ENCODE measurements around the gene CRTC1.
A peak's percentile ranks its signal among the peaks of the same experiment; 100 is the strongest.
"Not testable (repeated sequence)": the region's sequence is repeated elsewhere in the genome, so short reads cannot be mapped to it uniquely, and the experiment has no call there.

CRTC1 gene

GRCh38 chr19:18815673-18816072, 132.2 kb downstream of the CRTC1 start:
- DNase-seq, result no peak

GRCh38 chr19:18816645-18817044, 133.2 kb downstream of the CRTC1 start:
- DNase-seq, result not testable (repeated sequence)

DNA sequence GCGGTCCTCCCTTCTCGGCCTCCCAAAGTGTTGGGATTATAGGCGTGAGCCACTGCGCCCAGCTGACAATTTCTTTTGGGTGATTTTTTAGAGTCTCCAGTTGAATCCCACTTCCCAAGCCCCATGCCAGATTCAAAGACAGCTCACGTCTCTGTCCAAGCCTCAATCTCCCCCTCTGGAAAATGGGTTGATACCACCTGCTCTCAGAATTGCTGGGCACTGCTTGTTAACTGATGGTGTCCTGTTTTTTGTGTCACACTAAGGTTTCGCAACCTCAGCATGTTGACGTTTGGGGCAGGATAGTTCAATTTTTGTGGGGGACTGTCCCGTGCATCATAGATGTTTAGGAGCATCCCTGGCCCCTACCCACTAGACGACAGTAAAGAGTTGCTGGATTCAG, 134.1 kb downstream of the CRTC1 start:
- DNase-seq, result no peak

GRCh38 chr19:18828786-18829185, 145.3 kb downstream of the CRTC1 start:
- DNase-seq, result no peak

GRCh38 chr19:18830488-18830887, 147.0 kb downstream of the CRTC1 start:
- DNase-seq, result no peak

DNA sequence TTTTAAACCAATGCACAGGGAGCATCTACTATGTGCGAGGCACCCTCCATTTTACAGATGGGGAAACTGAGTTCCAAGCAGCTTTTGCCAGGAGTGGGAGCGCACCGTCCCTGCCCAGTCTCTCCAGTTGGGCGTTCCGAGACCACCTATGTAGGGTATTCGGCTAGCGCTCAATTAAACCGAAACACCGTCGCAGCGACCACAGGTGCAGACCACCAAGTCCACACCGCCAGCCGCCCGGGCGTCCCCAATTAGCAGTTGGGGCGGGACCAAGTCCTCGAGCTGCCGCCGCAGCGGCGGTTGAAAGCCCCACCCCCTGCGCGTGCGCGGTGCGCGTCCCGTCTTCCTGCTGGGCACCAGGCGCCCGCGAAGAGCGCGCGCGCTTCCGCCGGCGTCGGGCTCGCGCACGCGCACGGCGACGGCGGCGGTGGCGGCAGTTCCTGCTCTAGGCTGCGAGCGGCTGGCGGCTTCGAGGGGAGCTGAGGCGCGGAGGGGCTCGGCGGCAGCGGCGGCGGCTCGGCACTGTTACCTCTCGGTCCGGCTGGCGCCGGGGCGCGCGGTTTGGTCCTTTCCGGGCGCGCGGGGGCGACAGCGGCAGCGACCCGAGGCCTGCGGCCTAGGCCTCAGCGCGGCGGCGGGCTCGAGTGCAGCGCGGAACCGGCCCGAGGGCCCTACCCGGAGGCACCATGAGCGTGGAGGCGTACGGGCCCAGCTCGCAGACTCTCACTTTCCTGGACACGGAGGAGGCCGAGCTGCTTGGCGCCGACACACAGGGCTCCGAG, 148.2 kb downstream of the CRTC1 start, which contains the start of gene UPF1:
UPF1 (plus strand) TSS at position 436 of the 782 bp plus-strand sequence; CDS start at position 687, 251 bp downstream.
- DNase-seq, result peak; percentile 68

All from SHP77 treated with DMSO at 0.1 percent for 48 hours (cell line).